GM23248 (cell line): ENCODE results near the gene LGI4.

Experiments used
- EZH2 ChIP-seq: fragments of 200-600 bp; sonication (generic); IDR thresholded peaks from 2 replicates; pipeline ENCODE4 v1.6.1; 2018; ENCODE audit warnings: antibody characterized with exemption, mild to moderate bottlenecking; ENCODE audit not compliant: insufficient read depth, poor library complexity, severe bottlenecking
- EZH2phosphoT487 ChIP-seq: fragments of 200-600 bp; sonication (generic); IDR thresholded peaks from 2 replicates; pipeline ENCODE4 v1.6.1; 2018; ENCODE audit warnings: antibody characterized with exemption, moderate library complexity, mild to moderate bottlenecking, low read depth; ENCODE audit not compliant: insufficient read depth

DNA sequence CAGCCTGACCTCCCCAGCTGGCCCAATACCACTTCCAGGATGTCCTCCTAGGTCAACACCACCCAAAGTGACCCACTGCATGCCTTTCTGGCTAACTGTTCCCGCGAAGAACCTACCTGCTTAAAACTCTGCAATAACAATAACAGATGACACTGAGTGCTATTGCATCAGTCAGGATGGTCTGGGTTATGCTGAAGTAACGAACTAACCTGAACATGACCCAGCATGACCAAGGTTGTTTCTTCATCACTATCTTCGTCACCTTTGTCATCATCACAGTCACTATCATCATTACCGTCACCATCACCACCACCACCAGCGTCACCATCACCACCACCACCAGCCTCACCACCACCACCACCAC, 29.8 kb downstream of the LGI4 start:
- TF ChIP-seq EZH2 (no peak), EZH2phosphoT487 (no peak)
